Esophagus (tissue), 2 donors: Measurements from ENCODE around the gene ACER3. TPM values are rescaled to one million over a fixed set of nuclear protein-coding genes. Genes with fewer than 3 reads are reported as not detected.
"Not testable (repeated sequence)": the region's sequence is repeated elsewhere in the genome, so short reads cannot be mapped to it uniquely, and the experiment has no call there.

Source experiments
- H3K27ac ChIP-seq, 2 donors: one replicate each; pipeline ENCODE4 v1.5.1; 2013; ENCODE audit warnings: low read depth in 2 of 2, mild to moderate bottlenecking in 2 of 2, inconsistent platforms in 1 of 2, low read length in 1 of 2, moderate library complexity in 1 of 2
- H3K27me3 ChIP-seq, 2 donors: one replicate each; pipeline ENCODE4 v1.6.1; 2013; ENCODE audit warnings: low read length in 2 of 2, control low read depth in 1 of 2, mild to moderate bottlenecking in 1 of 2; ENCODE audit not compliant: insufficient read depth in 2 of 2, control insufficient read depth in 1 of 2
- H3K36me3 ChIP-seq, 2 donors: one replicate each; pipeline ENCODE4 v1.6.1; 2013; ENCODE audit warnings: low read length in 1 of 2; ENCODE audit not compliant: control insufficient read depth in 2 of 2, insufficient read depth in 2 of 2
- H3K4me1 ChIP-seq, 2 donors: one replicate each; pipeline ENCODE4 v1.6.1; 2013; ENCODE audit warnings: low read length in 1 of 2; ENCODE audit not compliant: control insufficient read depth in 2 of 2, insufficient read depth in 2 of 2
- H3K4me3 ChIP-seq, 2 donors: one replicate each; pipeline ENCODE4 v1.5.1; 2013; ENCODE audit warnings: low read length in 2 of 2, mild to moderate bottlenecking in 2 of 2, low read depth in 1 of 2, moderate library complexity in 1 of 2
- H3K9me3 ChIP-seq, 2 donors: one replicate each; pipeline ENCODE4 v1.6.1; 2013; ENCODE audit warnings: mild to moderate bottlenecking in 2 of 2, low read depth in 1 of 2, low read length in 1 of 2, moderate library complexity in 1 of 2; ENCODE audit not compliant: control insufficient read depth in 2 of 2, insufficient read depth in 1 of 2
- WGBS, 2 donors: extraction: QIAGEN DNeasy Blood & Tissue Kit; methylation state at CpG; one replicate each; pipeline ENCODE4 v1.1.7; 2013; 5-methylcytosine and 5-hydroxymethylcytosine counted together
- polyA plus RNA-seq, 2 donors: library from polyadenylated mRNA; stranded (reverse); fragments of 200-250 nt; gene quantifications; one replicate each; pipeline ENCODE4 v1.2.3, GENCODE V29; 2013
- donor health status: healthy with polysubstance abuse.
- donor health status: Bipolar disorder and iron deficiency.

The ACER3 gene
- polyA plus RNA-seq, 2 donors = 7.2 to 8.2 TPM

- H3K9me3 ChIP-seq = no peaks in the 10 kb centered on the region
- H3K4me3 ChIP-seq = no peak overlapping the region
- no peaks in the 10 kb centered on the region for H3K36me3 ChIP-seq
- 92% methylated on average over 1 of the region's 1 CpG for WGBS, 2 donors
- no peak overlapping the region for H3K27ac ChIP-seq
- no peaks in the 10 kb centered on the region for H3K27me3 ChIP-seq
- no peaks in the 10 kb centered on the region for H3K4me1 ChIP-seq
These were observed 83.5 kb downstream of the ACER3 start for GRCh38 chr11:76944225-76944624.

DNA sequence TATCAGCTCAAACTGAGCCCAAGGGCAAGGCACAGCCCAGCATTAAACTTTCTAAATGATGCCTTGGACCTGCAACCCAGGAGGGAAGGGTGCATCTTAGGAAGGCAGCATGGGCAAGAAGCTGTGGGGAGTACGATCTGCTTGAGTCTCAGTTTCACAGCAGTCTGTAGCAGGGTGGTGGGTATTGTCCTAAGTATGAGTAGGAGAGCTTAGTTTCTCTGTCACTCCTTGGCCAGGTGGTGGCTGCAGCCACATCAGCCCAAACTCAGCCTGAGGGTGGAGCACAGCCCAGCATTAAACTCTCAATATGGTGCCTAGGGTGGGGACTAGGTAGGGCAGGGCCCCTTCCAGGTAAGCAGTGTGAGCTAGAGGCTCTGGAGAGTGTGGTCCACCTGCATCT lies 85.5 kb downstream of the ACER3 start:
- Histone ChIP-seq H3K36me3 (no peaks in the 10 kb centered on the region), H3K4me1 (no peaks in the 10 kb centered on the region), H3K9me3 (no peaks in the 10 kb centered on the region), H3K27me3 (no peaks in the 10 kb centered on the region), H3K27ac (no peak overlapping the region), H3K4me3 (no peak overlapping the region)
- 94 to 98% methylated on average over 1 of the region's 1 CpG for WGBS, 2 donors

DNA sequence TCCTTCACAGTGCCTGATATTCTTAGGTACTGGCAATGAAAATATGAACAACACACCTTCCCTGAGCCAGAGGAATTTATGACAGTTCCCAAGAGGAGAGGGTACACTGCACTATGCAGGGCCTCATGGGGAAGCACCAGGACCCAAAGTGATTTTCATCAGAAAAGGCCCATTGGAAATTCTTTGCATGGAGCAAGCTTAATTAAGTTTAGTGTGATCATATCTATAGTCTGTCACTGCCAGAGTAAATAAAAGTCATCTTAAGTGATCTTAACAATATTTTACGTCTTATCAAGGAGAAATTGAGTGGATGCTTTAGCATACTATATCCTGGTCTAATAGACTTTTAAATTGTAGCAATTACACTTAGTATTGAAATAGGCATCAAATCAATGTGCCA lies 86.5 kb downstream of the ACER3 start:
- Histone ChIP-seq H3K27ac (no peak overlapping the region), H3K4me3 (no peak overlapping the region), H3K27me3 (no peaks in the 10 kb centered on the region), H3K36me3 (no peaks in the 10 kb centered on the region), H3K4me1 (no peaks in the 10 kb centered on the region), H3K9me3 (no peaks in the 10 kb centered on the region)
- WGBS, 2 donors = 81 to 92% methylated on average over 1 of the region's 1 CpG

DNA sequence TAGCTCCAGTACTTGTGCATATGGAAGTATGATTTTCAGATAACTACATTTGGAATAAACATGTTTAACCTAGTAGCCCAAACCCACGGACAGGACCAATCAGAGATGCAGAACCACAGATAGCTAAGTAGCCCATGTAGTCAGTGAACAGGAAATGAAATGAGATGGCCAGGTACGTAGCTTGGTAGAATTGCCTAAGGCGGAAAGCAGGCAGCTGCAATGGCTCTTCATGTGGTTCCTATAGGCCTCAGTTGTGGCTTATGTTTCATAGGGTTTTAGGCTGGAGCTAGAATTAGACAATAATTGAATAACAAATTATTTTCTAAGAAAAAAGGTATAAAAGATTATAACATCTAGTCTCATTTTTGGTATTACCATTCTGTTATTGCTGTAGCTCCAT lies 87.1 kb downstream of the ACER3 start:
- H3K9me3 ChIP-seq = no peaks in the 10 kb centered on the region
- H3K4me3 ChIP-seq = no peak overlapping the region
- 81 to 88% methylated on average over 3 of the region's 3 CpGs for WGBS, 2 donors
- no peak overlapping the region for H3K27ac ChIP-seq
- no peaks in the 10 kb centered on the region for H3K36me3 ChIP-seq
- H3K4me1 ChIP-seq = no peaks in the 10 kb centered on the region
- no peaks in the 10 kb centered on the region for H3K27me3 ChIP-seq

- no peak overlapping the region for H3K27ac ChIP-seq
- H3K36me3 ChIP-seq = peaks cover 0 to 2% of the 10 kb centered on the region in 2 donors
- H3K4me1 ChIP-seq = no peaks in the 10 kb centered on the region
- H3K4me3 ChIP-seq = no peak overlapping the region
- no peaks in the 10 kb centered on the region for H3K27me3 ChIP-seq
- WGBS, 2 donors = 83 to 84% methylated on average over 3 of the region's 3 CpGs
- no peaks in the 10 kb centered on the region for H3K9me3 ChIP-seq
These were observed 94.9 kb downstream of the ACER3 start for GRCh38 chr11:76955459-76956114.

DNA sequence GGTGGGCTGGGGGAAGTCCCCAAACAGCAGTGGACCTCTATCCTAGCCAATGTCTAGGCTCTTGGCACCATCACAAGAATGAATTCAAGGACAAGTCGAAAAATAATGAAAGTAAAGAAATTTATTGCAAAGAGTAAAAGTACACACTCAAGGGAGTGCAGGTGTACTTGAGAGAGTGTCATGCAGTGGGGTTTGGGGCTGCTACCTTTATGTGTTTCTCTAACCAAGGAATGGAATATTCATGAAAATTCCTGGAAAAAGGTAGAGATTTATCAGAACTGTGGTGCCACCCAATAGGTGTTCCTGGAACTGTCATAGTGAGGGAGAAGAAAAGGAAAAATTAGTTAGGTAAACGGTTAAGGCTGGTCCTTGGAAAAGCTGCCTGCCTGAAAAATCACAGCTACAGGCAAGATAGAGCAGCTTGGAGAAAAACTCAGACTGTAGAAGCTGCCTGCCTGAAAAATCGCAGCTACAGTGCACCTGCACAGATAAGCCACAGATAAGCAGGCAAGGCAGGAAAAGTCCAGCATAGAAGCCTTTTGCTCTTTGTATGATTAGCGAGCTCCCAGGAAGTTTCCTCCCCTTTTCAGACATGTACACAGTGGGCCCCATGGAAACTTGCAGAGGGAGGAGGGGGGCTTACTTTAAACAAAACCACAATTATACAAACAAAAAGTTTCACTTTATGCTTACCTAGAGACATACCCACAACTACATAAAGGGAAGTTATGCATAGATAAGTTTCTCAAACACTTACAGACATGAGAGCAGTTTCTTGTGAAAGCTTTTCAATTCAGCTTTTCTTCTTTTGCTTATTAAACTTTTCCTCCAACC lies 102.1 kb downstream of the ACER3 start:
- Histone ChIP-seq H3K4me3 (no peak overlapping the region), H3K36me3 (peaks cover 0 to 4% of the 10 kb centered on the region in 2 donors), H3K9me3 (no peaks in the 10 kb centered on the region), H3K27ac (peak overlapping the region in 1 of 2 donors; percentile 65), H3K27me3 (no peaks in the 10 kb centered on the region), H3K4me1 (no peaks in the 10 kb centered on the region)
- 49 to 73% methylated on average over 4 of the region's 4 CpGs for WGBS, 2 donors

DNA sequence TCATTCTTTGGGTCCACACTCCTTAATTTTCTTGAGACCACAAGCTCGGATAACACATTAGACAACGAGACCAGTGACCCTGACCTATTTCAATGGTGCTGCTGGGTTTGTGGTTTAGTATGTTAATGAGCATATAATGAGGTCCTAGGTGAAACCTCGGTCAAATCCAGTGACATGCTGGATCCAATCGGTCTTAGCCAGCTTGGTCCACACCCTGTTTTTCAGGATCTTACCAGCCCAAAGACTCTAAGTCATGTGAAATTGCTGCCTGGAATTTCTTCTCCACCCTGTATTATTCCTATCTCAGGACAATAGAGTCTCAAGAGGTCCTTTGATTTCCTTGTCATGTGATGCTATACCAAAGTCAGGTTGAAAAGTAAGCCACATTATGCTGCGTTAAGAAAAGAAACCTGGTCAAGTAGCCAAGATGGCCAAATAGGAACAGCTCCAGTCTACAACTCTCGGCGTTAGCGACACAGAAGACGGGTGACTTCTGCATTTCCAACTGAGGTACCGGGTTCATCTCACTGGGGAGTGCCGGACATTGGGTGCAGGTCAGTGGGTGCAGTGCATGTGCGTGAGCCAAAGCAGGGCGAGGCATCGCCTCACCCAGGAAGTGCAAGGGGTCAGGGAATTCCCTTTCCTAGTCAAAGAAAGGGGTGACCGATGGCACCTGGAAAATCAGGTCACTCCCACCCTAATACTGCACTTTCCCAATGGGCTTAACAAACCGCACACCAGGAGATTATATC lies 102.9 kb downstream of the ACER3 start:
- H3K9me3 ChIP-seq = not testable (repeated sequence)

GRCh38 chr11:76972051-76972450 lies 111.3 kb downstream of the ACER3 start:
- Histone ChIP-seq H3K9me3 (no peaks in the 10 kb centered on the region), H3K27ac (no peak overlapping the region), H3K4me1 (no peaks in the 10 kb centered on the region), H3K36me3 (no peaks in the 10 kb centered on the region), H3K27me3 (no peaks in the 10 kb centered on the region), H3K4me3 (no peak overlapping the region)

More for the DNA sequence above, 102.9 kb downstream of the ACER3 start:
- H3K27ac ChIP-seq = peak overlapping the region in 1 of 2 donors; percentile 65
- H3K4me1 ChIP-seq, H3K27me3 ChIP-seq, H3K4me3 ChIP-seq, H3K36me3 ChIP-seq: not testable (repeated sequence)
- 80 to 89% methylated on average over 16 of the region's 16 CpGs for WGBS, 2 donors

GRCh38 chr11:76974179-76974891 lies 113.6 kb downstream of the ACER3 start:
- WGBS, 2 donors = 47 to 70% methylated on average over 2 of the region's 2 CpGs
- peaks cover 3 to 4% of the 10 kb centered on the region in 2 donors for H3K9me3 ChIP-seq
- H3K4me3 ChIP-seq = no peak overlapping the region
- no peaks in the 10 kb centered on the region for H3K27me3 ChIP-seq
- H3K27ac ChIP-seq = no peak overlapping the region
- H3K4me1 ChIP-seq = no peaks in the 10 kb centered on the region
- peaks cover 0 to 9% of the 10 kb centered on the region in 2 donors for H3K36me3 ChIP-seq
